ENCODE results near the gene GRM8.

DNA sequence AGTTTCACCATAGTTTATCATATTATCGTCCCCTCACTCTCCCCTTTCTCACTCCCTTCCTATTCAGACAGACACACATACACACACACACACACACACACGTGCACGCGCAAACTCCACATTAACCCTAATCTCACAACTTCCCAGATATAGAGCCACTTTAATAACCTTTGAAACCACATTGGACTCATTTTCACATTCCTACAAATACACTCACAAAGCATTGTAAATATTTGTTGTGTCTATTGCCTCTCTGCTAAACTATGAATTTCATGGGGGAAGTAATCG lies 433.6 kb downstream of the GRM8 start:
- TF ChIP-seq CTCF (IDR thresholded peaks at IDR 0.05; ENCODE audit: poor library complexity, severe bottlenecking) (no peak), EP300 (conservative IDR thresholded peaks at IDR 0.05; ENCODE audit: poor library complexity, severe bottlenecking) (no peak), REST (IDR thresholded peaks at IDR 0.05; ENCODE audit: borderline replicate concordance) (no peak), RAD21 (conservative IDR thresholded peaks at IDR 0.05) (no peak), POLR2AphosphoS5 (IDR thresholded peaks at IDR 0.05) (no peak), EZH2 (IDR thresholded peaks at IDR 0.05; ENCODE audit: borderline replicate concordance, insufficient read depth, low read length, poor library complexity, severe bottlenecking) (no peak)

All from neural cell (in vitro differentiated cells).